Colonic mucosa (tissue), 4 donors: ENCODE data around the gene RTF2. TPM values are rescaled to one million over a fixed set of nuclear protein-coding genes. Genes with fewer than 3 reads are reported as not detected.

Experiments used
- DNase-seq: peaks from one replicate; pipeline ENCODE4 v3.0.0-alpha.2; 2020
- H3K27ac ChIP-seq: fragments of 200-600 bp; one replicate; pipeline ENCODE4 v1.8.0; 2021
- H3K27me3 ChIP-seq: fragments of 200-600 bp; one replicate; pipeline ENCODE4 v1.8.0; 2021
- H3K36me3 ChIP-seq: fragments of 200-600 bp; one replicate; pipeline ENCODE4 v1.8.0; 2021
- H3K4me1 ChIP-seq: fragments of 200-600 bp; one replicate; pipeline ENCODE4 v1.8.0; 2021; ENCODE audit warnings: mild to moderate bottlenecking
- H3K4me3 ChIP-seq: fragments of 200-600 bp; one replicate; pipeline ENCODE4 v1.8.0; 2021
- H3K9ac ChIP-seq, 2 donors: one replicate each; pipeline ENCODE4 v1.7.0; 2013; ENCODE audit warnings: control low read depth in 2 of 2, low read depth in 2 of 2, low read length in 2 of 2
- H3K9me3 ChIP-seq: fragments of 200-600 bp; one replicate; pipeline ENCODE4 v1.8.0; 2021
- intact Hi-C: fragments of 100-400 bp; cut with DNase I; formaldehyde crosslinking; loops from one replicate; pipeline ENCODE4 v1.14.1; 2022
- total RNA-seq, 2 donors: library from RNA; stranded (reverse); fragmentation: NEBNext Ultra II Directional in 1 of 2; extraction: Animal tissue kit (Norgen Biotek cat#: 25700) in 1 of 2; gene quantifications; one replicate each; pipeline ENCODE4 v1.2.1, GENCODE V29; 2021
- TF ChIP-seq, protein P1 (sequence below): fragments of 200-600 bp; IDR thresholded peaks from one replicate; pipeline ENCODE4 v1.8.0; 2022; ENCODE audit warnings: antibody characterized with exemption, mild to moderate bottlenecking
- donor health status: healthy.
- donor health status: DM: no; HTN: no; CAD: no.
- donor health status: DM: no; HTN: no; CAD: no.

Gene RTF2
- total RNA-seq, 2 donors from 2014 or later, result 67.3 to 80.8 TPM

DNA sequence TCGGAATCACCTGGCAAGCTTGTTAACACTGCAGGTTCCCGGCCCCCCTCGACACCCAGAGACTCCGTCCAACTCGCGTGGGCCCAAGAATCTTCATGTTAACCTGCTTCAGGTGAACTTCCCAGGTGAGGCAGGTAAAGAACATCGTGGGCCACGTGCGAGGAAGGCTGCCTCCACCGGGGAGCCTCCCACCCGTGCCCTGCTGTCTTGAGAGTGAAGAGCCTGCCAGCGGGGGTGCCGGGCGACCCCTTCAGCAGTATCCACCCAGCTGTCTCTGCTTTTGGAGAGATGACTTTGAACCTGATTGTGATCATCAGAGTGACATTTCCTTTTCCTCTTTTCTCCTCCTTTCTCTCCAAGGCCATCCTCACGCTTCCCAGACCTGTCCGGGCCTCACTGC lies 22.9 kb upstream of the RTF2 start:
- Histone ChIP-seq H3K4me3 (no peak overlapping the region), H3K9ac (no peak overlapping the region), H3K4me1 (no peaks in the 10 kb centered on the region), H3K9me3 (no peaks in the 10 kb centered on the region), H3K27ac (no peak overlapping the region), H3K27me3 (no peaks in the 10 kb centered on the region), H3K36me3 (no peaks in the 10 kb centered on the region)
- intact Hi-C loops, result no loop called here
- TF ChIP-seq, protein P1, sequence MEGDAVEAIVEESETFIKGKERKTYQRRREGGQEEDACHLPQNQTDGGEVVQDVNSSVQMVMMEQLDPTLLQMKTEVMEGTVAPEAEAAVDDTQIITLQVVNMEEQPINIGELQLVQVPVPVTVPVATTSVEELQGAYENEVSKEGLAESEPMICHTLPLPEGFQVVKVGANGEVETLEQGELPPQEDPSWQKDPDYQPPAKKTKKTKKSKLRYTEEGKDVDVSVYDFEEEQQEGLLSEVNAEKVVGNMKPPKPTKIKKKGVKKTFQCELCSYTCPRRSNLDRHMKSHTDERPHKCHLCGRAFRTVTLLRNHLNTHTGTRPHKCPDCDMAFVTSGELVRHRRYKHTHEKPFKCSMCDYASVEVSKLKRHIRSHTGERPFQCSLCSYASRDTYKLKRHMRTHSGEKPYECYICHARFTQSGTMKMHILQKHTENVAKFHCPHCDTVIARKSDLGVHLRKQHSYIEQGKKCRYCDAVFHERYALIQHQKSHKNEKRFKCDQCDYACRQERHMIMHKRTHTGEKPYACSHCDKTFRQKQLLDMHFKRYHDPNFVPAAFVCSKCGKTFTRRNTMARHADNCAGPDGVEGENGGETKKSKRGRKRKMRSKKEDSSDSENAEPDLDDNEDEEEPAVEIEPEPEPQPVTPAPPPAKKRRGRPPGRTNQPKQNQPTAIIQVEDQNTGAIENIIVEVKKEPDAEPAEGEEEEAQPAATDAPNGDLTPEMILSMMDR, result no peak
- no peak for DNase-seq

DNA sequence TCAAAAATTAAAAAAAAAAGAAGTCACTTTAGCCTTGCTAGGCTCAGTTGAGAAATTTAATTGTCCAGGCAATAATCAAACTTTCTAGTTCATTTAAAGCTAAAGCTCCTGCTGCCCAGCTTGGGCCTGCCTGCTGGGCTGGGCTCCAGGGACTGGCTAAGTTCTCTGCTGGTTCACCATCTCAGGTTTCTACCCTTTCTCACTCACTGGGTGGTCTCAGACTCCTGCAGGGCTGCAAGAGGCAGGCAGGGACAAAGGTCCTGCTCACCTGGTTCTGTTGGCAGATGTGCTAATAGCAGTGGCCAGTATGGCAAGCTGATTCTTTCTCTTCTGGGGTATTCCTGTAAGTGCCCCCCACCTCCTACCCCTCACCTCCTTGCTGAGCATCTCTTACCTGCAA lies 21.2 kb upstream of the RTF2 start:
- H3K9me3 ChIP-seq, result no peaks in the 10 kb centered on the region
- intact Hi-C loops, result no loop called here

DNA sequence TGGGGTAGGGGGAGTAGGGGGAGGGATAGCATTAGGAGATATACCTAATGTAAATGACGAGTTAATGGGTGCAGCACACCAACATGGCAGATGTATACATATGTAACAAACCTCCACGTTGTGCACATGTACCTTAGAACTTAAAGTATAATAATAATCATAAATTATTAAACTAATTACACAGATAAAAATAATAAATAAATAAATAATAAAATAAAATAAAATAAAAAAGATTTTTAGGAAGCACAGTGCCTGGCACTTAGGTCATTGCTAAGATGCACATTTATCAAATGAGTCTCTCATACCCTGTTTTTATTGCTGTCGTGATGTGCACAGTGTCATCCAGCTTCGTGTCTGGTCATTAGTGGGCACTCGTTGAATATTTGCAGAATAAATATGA lies 19.0 kb upstream of the RTF2 start:
- Histone ChIP-seq H3K4me1 (no peaks in the 10 kb centered on the region), H3K27ac (no peak overlapping the region), H3K36me3 (no peaks in the 10 kb centered on the region), H3K4me3 (no peak overlapping the region), H3K9ac (no peak overlapping the region), H3K27me3 (no peaks in the 10 kb centered on the region), H3K9me3 (no peaks in the 10 kb centered on the region)
- TF ChIP-seq, protein P1, result no peak
- intact Hi-C loops, result no loop called here
- DNase-seq, result no peak

More for the DNA sequence above, 21.2 kb upstream of the RTF2 start:
- Histone ChIP-seq H3K27me3 (no peaks in the 10 kb centered on the region), H3K27ac (no peak overlapping the region), H3K9ac (no peak overlapping the region), H3K4me3 (no peak overlapping the region), H3K36me3 (no peaks in the 10 kb centered on the region), H3K4me1 (no peaks in the 10 kb centered on the region)
- TF ChIP-seq, protein P1, result no peak
- DNase-seq, result no peak

DNA sequence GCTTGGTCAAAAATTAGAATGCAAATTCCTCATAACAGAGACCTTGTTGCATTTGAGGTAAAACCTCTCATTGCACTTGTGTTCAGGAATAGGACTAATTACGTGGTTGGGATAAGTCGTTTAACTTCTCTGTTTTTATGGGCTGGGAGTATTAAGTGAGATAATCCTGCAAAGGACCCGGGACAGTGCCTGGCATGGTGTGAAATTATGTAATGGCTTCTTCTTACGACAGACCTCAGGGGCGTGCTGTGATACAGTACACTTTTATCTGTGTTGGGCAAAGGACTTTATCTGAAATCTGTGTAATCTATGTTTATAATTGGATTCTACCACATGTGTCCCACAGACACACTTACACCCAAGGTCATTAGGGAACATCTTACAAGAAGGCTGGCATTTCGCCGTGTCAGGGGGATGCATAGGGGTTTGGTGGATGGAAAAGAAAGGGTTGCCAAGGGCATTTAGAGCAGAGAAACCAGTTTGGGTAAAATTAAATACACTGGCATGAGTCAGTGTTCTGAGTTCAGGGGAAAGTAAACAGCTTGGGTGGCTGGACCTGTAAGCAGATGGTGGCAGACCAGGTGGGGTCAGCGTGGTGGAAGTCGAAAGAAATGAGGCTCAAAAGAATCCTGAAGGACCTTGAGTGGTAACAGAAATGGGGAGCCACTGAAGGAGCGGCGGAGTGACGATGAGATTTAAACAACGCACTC lies 17.2 kb upstream of the RTF2 start:
- no peaks in the 10 kb centered on the region for H3K4me1 ChIP-seq
- H3K27me3 ChIP-seq, result no peaks in the 10 kb centered on the region
- no peak overlapping the region for H3K27ac ChIP-seq

DNA sequence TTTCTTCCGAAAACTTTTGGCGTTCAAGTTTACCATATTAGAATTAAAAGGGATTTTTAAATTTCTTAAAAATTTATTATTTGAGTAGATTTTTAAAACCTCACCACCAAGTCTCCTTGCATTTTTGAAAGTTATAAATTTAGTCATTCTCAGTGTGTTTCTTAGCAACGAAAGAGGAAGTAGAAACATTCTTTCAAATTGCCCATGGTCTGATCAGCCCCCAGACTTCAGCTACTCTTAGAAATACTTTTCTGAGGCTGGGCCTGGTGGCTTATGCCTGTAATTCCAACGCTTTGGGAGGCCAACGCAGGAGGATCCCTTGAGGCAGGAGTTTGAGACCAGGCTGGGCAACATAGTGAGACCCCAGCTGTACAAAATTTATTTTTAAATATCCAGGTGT lies 15.1 kb upstream of the RTF2 start:
- H3K36me3 ChIP-seq, result no peaks in the 10 kb centered on the region
- H3K4me1 ChIP-seq, result no peaks in the 10 kb centered on the region
- no peak overlapping the region for H3K4me3 ChIP-seq
- TF ChIP-seq, protein P1, result no peak
- H3K27ac ChIP-seq, result no peak overlapping the region
- DNase-seq, result no peak
- H3K9me3 ChIP-seq, result no peaks in the 10 kb centered on the region
- H3K9ac ChIP-seq, result no peak overlapping the region
- H3K27me3 ChIP-seq, result no peaks in the 10 kb centered on the region
- intact Hi-C loops, result no loop called here

More for the DNA sequence above, 17.2 kb upstream of the RTF2 start:
- DNase-seq, result no peak
- Histone ChIP-seq H3K9ac (no peak overlapping the region), H3K4me3 (no peak overlapping the region), H3K36me3 (no peaks in the 10 kb centered on the region), H3K9me3 (no peaks in the 10 kb centered on the region)
- intact Hi-C loops, result no loop called here
- TF ChIP-seq, protein P1, result no peak
